Transverse colon (tissue), 4 donors: ENCODE data around the gene VPS13C. TPM values are rescaled to one million over a fixed set of nuclear protein-coding genes. Genes with fewer than 3 reads are reported as not detected.

Source experiments
- DNase-seq: peaks from one replicate; pipeline ENCODE4 v3.0.0-alpha.2; 2019
- H3K27ac ChIP-seq, 4 donors: fragments of 200-600 bp; sonication (generic); 2 replicates each; pipeline ENCODE4 v1.5.1; 2016 to 2018; ENCODE audit warnings: inconsistent platforms in 4 of 4
- H3K27me3 ChIP-seq: fragments of 200-600 bp; sonication (generic); 2 replicates; pipeline ENCODE4 v1.5.1; 2017; ENCODE audit warnings: inconsistent platforms
- H3K36me3 ChIP-seq, 4 donors: fragments of 200-600 bp; sonication (generic); 2 replicates each; pipeline ENCODE4 v1.5.1; 2017 to 2019; ENCODE audit warnings: inconsistent platforms in 4 of 4
- H3K4me1 ChIP-seq, 4 donors: fragments of 200-600 bp; sonication (generic); 2 replicates each; pipeline ENCODE4 v1.5.1; 2017 to 2020; ENCODE audit warnings: inconsistent platforms in 4 of 4
- H3K4me3 ChIP-seq, 4 donors: fragments of 200-600 bp; sonication (generic); 1 replicate in 1 of 4; 2 replicates in 3 of 4; pipeline versions ENCODE4 v1.5.1 to v1.6.1; 2017 to 2019; ENCODE audit warnings: inconsistent platforms in 4 of 4
- H3K9me3 ChIP-seq, 2 donors: fragments of 200-600 bp; sonication (generic); 2 replicates each; pipeline ENCODE4 v1.5.1; 2017 to 2019; ENCODE audit warnings: inconsistent platforms in 2 of 2
- EP300 ChIP-seq: sonication (generic); formaldehyde crosslinking; IDR thresholded peaks from one replicate; pipeline ENCODE4 v1.6.1; 2017; ENCODE audit warnings: antibody characterized with exemption, low read depth
- POLR2A ChIP-seq: fragments of 450-650 bp; IDR thresholded peaks from one replicate; pipeline ENCODE4 v1.6.1; 2016; ENCODE audit warnings: antibody characterized with exemption, mild to moderate bottlenecking, moderate library complexity
- POLR2AphosphoS5 ChIP-seq, 3 donors: sonication (generic); formaldehyde crosslinking; IDR thresholded peaks; one replicate each; pipeline ENCODE4 v1.6.1; 2016; ENCODE audit warnings: antibody characterized with exemption in 3 of 3
- WGBS, 2 donors: methylation state at CpG; one replicate each; pipeline ENCODE4 v1.1.5; 2018; ENCODE audit warnings: low coverage in 1 of 2; 5-methylcytosine and 5-hydroxymethylcytosine counted together
- in situ Hi-C, 4 donors: fragments of 200-750 bp; cut with MboI; loops; one replicate each; pipeline versions ENCODE4 v1.15.0 to v1.15.1; 2017; ENCODE audit warnings: low sequenced_read_pairs in 3 of 4, low pct_ligation_motif_present in 1 of 4, low pct_unique_long_range_greater_than_20kb in 1 of 4
- intact Hi-C: fragments of 100-400 bp; cut with DNase I; formaldehyde crosslinking; loops from one replicate; pipeline ENCODE4 v1.15.1; 2023; ENCODE audit warnings: low total_unique reads
- total RNA-seq, 4 donors: library from RNA; depleted of rRNA; stranded (reverse); fragments of >200 nt; gene quantifications; one replicate each; pipeline ENCODE4 v1.1.0, GENCODE V29; 2016
- TF ChIP-seq, protein P1 (sequence below), 5 experiments: fragments of 200-600 bp in 3 of 5; fragments of 450-650 bp in 2 of 5; sonication (generic) in 3 of 5; IDR thresholded peaks; 1 replicate in 2 of 5; 2 replicates in 3 of 5; pipeline ENCODE4 v1.5.1; 2016 to 2017; ENCODE audit warnings: antibody characterized with exemption in 5 of 5, inconsistent platforms in 3 of 5, mild to moderate bottlenecking in 2 of 5, moderate library complexity in 1 of 5

Gene VPS13C
- total RNA-seq, 4 donors from 2014 or later, result 48.3 to 105 (median 73.2) TPM

DNA sequence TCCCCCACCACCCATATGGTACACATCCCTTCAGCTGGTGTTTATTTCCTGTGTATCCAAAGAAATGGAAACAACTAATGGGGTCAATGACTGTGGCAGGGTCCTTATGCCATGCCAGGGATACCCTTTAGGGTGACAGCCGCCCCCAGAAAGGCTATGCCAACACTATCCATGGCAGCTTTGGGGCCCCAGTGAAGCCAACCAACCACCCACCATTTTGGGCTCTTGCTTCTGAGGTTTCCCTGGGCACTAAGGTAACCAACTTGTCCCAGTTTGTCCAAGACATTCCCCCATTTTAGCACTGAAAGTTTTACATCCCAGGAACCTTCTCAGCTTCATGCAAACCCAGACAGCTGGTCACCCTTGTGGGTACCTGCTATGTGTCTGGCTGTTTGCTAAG is 233.1 kb downstream of the VPS13C start:
- no peak for DNase-seq
- H3K27me3 ChIP-seq, result no peaks in the 10 kb centered on the region
- no peak overlapping the region for H3K4me3 ChIP-seq
- no peaks in the 10 kb centered on the region for H3K9me3 ChIP-seq
- in situ Hi-C loops, result loop anchor here in 3 of 4 donors (25.0 kb wide), 3 partner anchors 665 to 1315 kb away; no protein-coding TSS in a partner anchor
- H3K36me3 ChIP-seq, result no peaks in the 10 kb centered on the region
- H3K4me1 ChIP-seq, result no peaks in the 10 kb centered on the region
- TF ChIP-seq POLR2AphosphoS5 (IDR thresholded peaks at IDR 0.05), result no peak
- no peak for TF ChIP-seq EP300
- no peak for TF ChIP-seq POLR2A
- TF ChIP-seq, protein P1, sequence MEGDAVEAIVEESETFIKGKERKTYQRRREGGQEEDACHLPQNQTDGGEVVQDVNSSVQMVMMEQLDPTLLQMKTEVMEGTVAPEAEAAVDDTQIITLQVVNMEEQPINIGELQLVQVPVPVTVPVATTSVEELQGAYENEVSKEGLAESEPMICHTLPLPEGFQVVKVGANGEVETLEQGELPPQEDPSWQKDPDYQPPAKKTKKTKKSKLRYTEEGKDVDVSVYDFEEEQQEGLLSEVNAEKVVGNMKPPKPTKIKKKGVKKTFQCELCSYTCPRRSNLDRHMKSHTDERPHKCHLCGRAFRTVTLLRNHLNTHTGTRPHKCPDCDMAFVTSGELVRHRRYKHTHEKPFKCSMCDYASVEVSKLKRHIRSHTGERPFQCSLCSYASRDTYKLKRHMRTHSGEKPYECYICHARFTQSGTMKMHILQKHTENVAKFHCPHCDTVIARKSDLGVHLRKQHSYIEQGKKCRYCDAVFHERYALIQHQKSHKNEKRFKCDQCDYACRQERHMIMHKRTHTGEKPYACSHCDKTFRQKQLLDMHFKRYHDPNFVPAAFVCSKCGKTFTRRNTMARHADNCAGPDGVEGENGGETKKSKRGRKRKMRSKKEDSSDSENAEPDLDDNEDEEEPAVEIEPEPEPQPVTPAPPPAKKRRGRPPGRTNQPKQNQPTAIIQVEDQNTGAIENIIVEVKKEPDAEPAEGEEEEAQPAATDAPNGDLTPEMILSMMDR (IDR thresholded peaks at IDR 0.05), result no peak
- intact Hi-C loops, result no loop called here
- H3K27ac ChIP-seq, result no peak overlapping the region
- 93% methylated on average over 1 of the region's 1 CpG; no CpG with 5 or more reads in 1 of the 2 donors for WGBS, 2 donors

DNA sequence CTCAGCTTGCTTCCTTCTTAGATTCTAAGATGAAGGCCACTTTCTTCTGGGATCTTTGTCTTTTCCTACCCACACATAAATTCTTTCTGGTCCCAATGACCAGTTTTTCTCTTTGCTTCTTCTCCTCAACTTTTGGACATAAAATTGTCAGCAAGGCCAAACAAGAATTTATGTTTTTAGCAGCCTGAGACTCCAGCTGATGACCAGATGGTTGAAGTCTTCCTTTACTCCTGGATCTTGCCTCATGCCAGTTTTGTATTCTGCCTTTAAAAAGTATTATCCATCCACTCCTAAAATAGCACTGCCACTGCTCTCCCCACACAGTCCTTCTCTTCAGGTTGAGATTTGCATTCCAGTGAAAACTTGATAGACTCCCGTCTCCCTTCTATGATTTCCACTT is 236.0 kb downstream of the VPS13C start:
- in situ Hi-C loops (no loop called here), intact Hi-C loops (no loop called here)
- TF ChIP-seq, protein P1 (IDR thresholded peaks at IDR 0.05), result no peak
- TF ChIP-seq EP300, result no peak
- WGBS, 2 donors, result 39% methylated on average over 1 of the region's 1 CpG; no CpG with 5 or more reads in 1 of the 2 donors
- Histone ChIP-seq H3K27me3 (no peaks in the 10 kb centered on the region), H3K4me3 (no peak overlapping the region), H3K4me1 (no peaks in the 10 kb centered on the region), H3K36me3 (no peaks in the 10 kb centered on the region), H3K9me3 (no peaks in the 10 kb centered on the region), H3K27ac (no peak overlapping the region)
- DNase-seq, result no peak

DNA sequence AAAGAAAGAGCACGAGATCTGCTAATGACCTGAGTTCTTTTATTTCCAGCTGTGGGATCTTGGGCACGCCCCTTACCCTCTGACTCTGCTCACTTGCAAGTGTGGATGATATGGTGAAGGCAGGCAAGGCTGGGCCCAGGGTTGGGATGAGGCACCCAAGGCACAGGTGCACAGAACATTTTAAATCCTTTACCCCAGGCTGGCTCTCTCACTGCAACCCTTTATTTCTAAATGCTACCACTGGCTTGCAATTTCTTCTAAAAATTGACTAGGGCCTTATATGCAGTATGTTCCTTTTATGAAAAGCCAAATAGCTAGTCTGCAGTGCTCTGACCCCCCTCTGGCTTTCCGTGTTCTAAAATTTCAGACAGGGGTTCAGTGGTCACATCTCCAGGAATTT is 237.7 kb downstream of the VPS13C start:
- Histone ChIP-seq H3K27ac (no peak overlapping the region), H3K4me1 (no peaks in the 10 kb centered on the region), H3K36me3 (no peaks in the 10 kb centered on the region), H3K9me3 (no peaks in the 10 kb centered on the region), H3K27me3 (no peaks in the 10 kb centered on the region), H3K4me3 (no peak overlapping the region)
- no peak for DNase-seq
- in situ Hi-C loops, result no loop called here
- TF ChIP-seq, protein P1 (IDR thresholded peaks at IDR 0.05), result no peak
- TF ChIP-seq EP300 (no peak), POLR2AphosphoS5 (IDR thresholded peaks at IDR 0.05) (no peak), POLR2A (no peak)
- WGBS, 2 donors, result 74 to 100% methylated on average over 1 to 3 of the region's 3 CpGs
- intact Hi-C loops, result no loop called here

DNA sequence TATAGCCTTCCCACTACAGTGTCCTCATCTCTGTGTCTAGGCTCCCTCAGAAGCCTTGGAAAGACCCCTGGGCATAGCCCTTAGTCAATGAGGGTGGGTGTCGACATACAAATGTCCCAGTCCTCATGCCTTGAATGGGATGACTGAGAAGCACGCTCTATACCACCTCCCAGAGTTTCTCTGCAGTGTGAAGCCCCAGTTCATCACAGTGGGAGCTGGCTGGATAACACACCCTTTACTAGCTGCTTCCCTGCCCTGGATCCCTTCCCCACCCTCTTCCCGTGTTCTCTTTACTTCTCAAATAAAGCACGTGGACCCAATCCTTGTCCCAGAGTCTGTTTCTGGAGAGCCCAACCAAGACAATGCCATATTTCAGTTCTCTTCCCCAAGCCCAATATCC is 239.3 kb downstream of the VPS13C start:
- Histone ChIP-seq H3K4me3 (no peak overlapping the region), H3K9me3 (no peaks in the 10 kb centered on the region), H3K4me1 (no peaks in the 10 kb centered on the region), H3K36me3 (no peaks in the 10 kb centered on the region), H3K27ac (no peak overlapping the region), H3K27me3 (no peaks in the 10 kb centered on the region)
- in situ Hi-C loops (no loop called here), intact Hi-C loops (no loop called here)
- DNase-seq, result no peak
- TF ChIP-seq POLR2A (no peak), POLR2AphosphoS5 (IDR thresholded peaks at IDR 0.05) (no peak), EP300 (no peak)
- TF ChIP-seq, protein P1 (IDR thresholded peaks at IDR 0.05), result no peak
- WGBS, 2 donors, result 50 to 81% methylated on average over 1 to 4 of the region's 4 CpGs
